Iris pigment epithelial cell (primary cell): ENCODE measurements around the gene RUNX2.

Source experiments
- DNase-seq: peaks from one replicate; pipeline ENCODE4 v3.0.0-alpha.2; 2011; ENCODE audit warnings: low read depth

Gene RUNX2

GRCh38 chr6:45415788-45416518 lies 87.8 kb downstream of the RUNX2 start:
- DNase-seq = no peak

- DNase-seq = no peak
Observed at GRCh38 chr6:45416700-45417099, 88.6 kb downstream of the RUNX2 start.

GRCh38 chr6:45417436-45417835 lies 89.3 kb downstream of the RUNX2 start:
- no peak for DNase-seq

- DNase-seq = peak; percentile 52
Observed at GRCh38 chr6:45419571-45420082, 91.5 kb downstream of the RUNX2 start.

GRCh38 chr6:45420083-45420908 lies 92.2 kb downstream of the RUNX2 start:
- peak; percentile 76 for DNase-seq

GRCh38 chr6:45420909-45421708 lies 93.0 kb downstream of the RUNX2 start:
- no peak for DNase-seq

- DNase-seq = peak; percentile 63
Observed at GRCh38 chr6:45421709-45422502, 93.8 kb downstream of the RUNX2 start.

- DNase-seq = peak; percentile 66
Observed at GRCh38 chr6:45422503-45423110, 94.5 kb downstream of the RUNX2 start.

- DNase-seq = no peak
Observed at GRCh38 chr6:45423111-45423823, 95.1 kb downstream of the RUNX2 start.

- no peak for DNase-seq
Observed at GRCh38 chr6:45423824-45424450, 95.8 kb downstream of the RUNX2 start.

- DNase-seq = no peak
Observed at GRCh38 chr6:45424451-45424861, 96.3 kb downstream of the RUNX2 start.

GRCh38 chr6:45426251-45426650 lies 98.1 kb downstream of the RUNX2 start:
- DNase-seq = no peak

- no peak for DNase-seq
Observed at GRCh38 chr6:45427726-45428125, 99.6 kb downstream of the RUNX2 start.

- DNase-seq = no peak
Observed at GRCh38 chr6:45428727-45429126, 100.6 kb downstream of the RUNX2 start.

GRCh38 chr6:45430590-45431202 lies 102.6 kb downstream of the RUNX2 start:
- DNase-seq = no peak

GRCh38 chr6:45431317-45432065 lies 103.4 kb downstream of the RUNX2 start:
- DNase-seq = no peak

GRCh38 chr6:45432977-45433376 lies 104.8 kb downstream of the RUNX2 start:
- DNase-seq = peak; percentile 83

GRCh38 chr6:45433533-45434380 lies 105.6 kb downstream of the RUNX2 start:
- DNase-seq = no peak
